Activated T-cell treated with anti-CD3 and anti-CD28 coated beads, Interleukin-2, amount 50 U/mL, for 4 hours (primary cell): ENCODE data around the gene RPH3AL. TPM values are rescaled to one million over a fixed set of nuclear protein-coding genes. Genes with fewer than 3 reads are reported as not detected.

Source experiments
- ATAC-seq, 2 donors: fragments of 200-7000 bp; cut with Tn5 transposase; one replicate each; pipeline ENCODE4 v1.10.0; 2021
- DNase-seq: peaks from one replicate; pipeline ENCODE4 v3.0.0-alpha.2; 2020
- H3K27me3 Mint-ChIP-seq: one replicate; pipeline ENCODE4 v1.8.0; 2021; ENCODE audit warnings: low read depth, mixed read lengths
- H3K36me3 Mint-ChIP-seq: one replicate; pipeline ENCODE4 v1.8.0; 2022; ENCODE audit warnings: mixed read lengths; ENCODE audit not compliant: insufficient read depth
- H3K4me1 Mint-ChIP-seq: one replicate; pipeline ENCODE4 v1.8.0; 2021; ENCODE audit warnings: low read depth, mixed read lengths
- H3K4me3 Mint-ChIP-seq: one replicate; pipeline ENCODE4 v1.8.0; 2021; ENCODE audit warnings: mild to moderate bottlenecking, moderate library complexity, mixed read lengths
- H3K9me3 Mint-ChIP-seq: one replicate; pipeline ENCODE4 v1.8.0; 2021; ENCODE audit warnings: mixed read lengths
- total RNA-seq, 3 donors: library from RNA; stranded (reverse); gene quantifications; one replicate each; pipeline ENCODE4 v1.2.1, GENCODE V29; 2021

Gene RPH3AL
- total RNA-seq, 3 donors from 2014 or later, result 1.3 to 2.2 (median 1.9) TPM

DNA sequence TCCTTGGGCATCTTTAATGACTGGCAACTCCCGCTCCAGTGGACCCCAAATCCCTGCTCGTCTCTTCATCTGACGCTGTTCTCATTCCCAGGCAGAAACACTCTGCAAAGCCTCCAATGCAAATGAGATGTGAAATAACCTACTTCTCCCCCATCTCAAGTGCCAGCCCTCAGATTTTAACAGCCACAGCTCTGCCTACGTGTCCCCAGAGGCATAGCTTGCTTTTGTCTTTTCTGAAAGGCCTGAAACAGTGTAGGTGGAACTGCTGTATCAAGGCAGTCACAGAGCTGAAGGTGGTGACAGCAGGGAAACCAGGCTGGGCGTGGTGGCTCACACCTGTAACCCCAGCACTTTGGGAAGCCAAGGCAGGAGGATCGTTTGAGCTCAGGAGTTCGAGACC is 14.7 kb downstream of the RPH3AL start:
- no peaks in the 10 kb centered on the region for H3K36me3 Mint-ChIP-seq
- no peak for DNase-seq
- no peak overlapping the region for H3K4me3 Mint-ChIP-seq
- no peak for ATAC-seq
- H3K9me3 Mint-ChIP-seq, result no peaks in the 10 kb centered on the region
- peaks cover 29% of the 10 kb centered on the region for H3K4me1 Mint-ChIP-seq
- H3K27me3 Mint-ChIP-seq, result no peaks in the 10 kb centered on the region

DNA sequence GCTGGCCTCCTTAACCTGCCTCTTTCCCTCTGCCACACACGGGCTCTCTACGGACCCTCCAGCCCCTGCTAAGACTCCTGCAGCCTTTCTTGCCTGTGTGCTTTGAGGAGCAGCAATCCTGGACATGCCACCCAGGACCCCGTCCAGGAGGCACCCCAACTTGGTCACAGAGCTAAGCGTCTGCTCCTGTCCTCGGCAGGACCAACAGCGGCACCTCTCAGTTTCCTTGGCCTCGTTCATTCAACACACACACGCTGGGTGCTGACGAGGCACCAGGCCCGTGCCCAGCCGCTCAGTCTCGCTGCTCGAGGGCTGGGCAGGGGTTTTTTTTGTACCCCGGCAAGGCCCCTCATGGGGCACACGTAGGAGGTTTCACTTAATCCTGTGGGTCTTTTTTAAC is 15.2 kb downstream of the RPH3AL start:
- ATAC-seq (no peak), DNase-seq (no peak)
- Mint-ChIP-seq H3K9me3 (no peaks in the 10 kb centered on the region), H3K36me3 (no peaks in the 10 kb centered on the region), H3K4me3 (no peak overlapping the region), H3K27me3 (no peaks in the 10 kb centered on the region), H3K4me1 (peaks cover 29% of the 10 kb centered on the region)

DNA sequence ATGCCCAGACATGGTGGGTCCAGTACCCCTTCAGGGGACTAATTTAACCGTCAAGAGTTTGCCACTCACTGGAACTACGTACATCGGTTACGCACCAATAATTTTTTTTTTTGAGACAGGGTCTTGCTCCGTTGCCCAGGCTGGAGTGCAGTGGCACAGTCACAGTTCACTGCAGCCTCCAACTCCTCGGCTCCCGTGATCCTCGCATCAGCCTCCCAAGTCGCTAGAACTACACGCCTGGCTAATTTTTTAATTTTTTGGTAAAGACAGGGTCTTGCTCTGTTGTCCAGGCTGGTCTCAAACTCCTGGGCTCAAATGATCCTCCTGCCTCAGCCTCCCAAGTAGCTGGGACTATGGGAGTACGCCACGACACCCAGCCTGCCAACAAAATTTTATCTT is 15.6 kb downstream of the RPH3AL start:
- no peak for ATAC-seq
- no peaks in the 10 kb centered on the region for H3K9me3 Mint-ChIP-seq
- DNase-seq, result no peak
- no peak overlapping the region for H3K4me3 Mint-ChIP-seq
- H3K36me3 Mint-ChIP-seq, result no peaks in the 10 kb centered on the region
- H3K4me1 Mint-ChIP-seq, result peaks cover 32% of the 10 kb centered on the region
- H3K27me3 Mint-ChIP-seq, result no peaks in the 10 kb centered on the region

DNA sequence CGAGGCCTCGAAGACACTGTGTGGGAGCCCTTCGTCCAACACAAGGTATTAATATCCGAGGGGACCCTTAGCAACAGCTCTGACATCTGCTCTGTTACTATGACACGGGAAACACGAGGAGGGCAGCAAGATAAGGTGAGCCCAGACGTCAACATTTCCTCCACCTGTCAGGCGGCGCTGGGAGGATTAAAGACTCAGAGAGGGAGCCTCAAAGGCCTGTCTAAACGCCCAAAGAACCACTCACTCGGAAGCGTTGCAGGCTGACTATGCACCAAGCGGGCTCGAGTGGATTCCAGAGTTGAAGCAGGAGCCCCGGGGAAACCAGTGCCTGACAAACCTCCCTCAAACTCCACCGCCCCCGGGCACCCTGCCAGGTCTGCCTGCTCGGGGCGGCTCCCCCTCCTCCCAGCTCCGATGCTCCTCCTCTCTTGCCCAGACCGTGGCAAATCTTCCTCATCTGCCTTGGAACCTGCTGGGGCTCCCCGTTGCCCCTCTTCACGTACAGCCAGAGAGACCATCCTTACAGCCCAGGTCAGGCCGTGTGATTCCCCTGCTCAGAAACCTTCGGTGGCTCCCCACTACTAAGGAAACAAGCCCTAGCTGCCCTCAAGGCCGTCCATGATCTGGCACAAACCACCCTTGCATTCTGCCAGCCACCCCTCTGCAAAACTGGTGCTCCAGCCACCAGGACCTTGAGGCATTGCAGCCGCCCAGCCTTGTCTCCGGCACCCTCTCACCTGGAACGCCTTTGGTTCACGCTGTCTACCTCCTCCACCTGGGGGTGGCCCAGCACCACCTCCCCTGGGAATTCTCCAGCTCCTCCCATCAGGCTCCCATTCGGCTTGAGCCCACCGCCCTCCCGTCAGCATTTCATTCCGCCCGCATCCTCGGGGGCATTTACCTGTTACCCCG is 16.2 kb downstream of the RPH3AL start:
- Mint-ChIP-seq H3K9me3 (no peaks in the 10 kb centered on the region), H3K4me3 (no peak overlapping the region), H3K36me3 (no peaks in the 10 kb centered on the region), H3K4me1 (peaks cover 38% of the 10 kb centered on the region), H3K27me3 (no peaks in the 10 kb centered on the region)
- ATAC-seq (peak in 1 of 2 donors; percentile 31), DNase-seq (no peak)

DNA sequence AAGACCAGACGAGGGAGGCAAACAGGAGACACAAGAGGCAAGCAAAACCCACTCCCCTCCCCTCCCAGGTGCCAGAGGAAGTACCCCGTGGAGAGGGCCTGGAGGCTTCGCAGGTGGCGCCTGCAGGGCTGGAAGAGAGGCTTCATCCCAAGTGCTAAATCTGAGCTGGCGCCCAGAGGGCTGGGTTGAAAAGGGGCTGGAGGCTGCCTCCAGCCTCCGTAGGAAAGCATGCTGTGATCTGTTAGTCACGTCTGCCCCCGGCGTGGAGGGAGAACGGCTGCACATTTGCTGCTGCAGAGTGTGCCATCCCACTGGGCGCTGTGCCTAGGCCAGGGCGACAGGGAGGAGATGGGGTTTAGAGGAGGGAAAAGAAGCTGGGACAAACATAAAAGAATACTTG is 16.9 kb downstream of the RPH3AL start:
- ATAC-seq (no peak), DNase-seq (no peak)
- Mint-ChIP-seq H3K27me3 (no peaks in the 10 kb centered on the region), H3K4me1 (peaks cover 45% of the 10 kb centered on the region), H3K36me3 (no peaks in the 10 kb centered on the region), H3K4me3 (no peak overlapping the region), H3K9me3 (no peaks in the 10 kb centered on the region)

DNA sequence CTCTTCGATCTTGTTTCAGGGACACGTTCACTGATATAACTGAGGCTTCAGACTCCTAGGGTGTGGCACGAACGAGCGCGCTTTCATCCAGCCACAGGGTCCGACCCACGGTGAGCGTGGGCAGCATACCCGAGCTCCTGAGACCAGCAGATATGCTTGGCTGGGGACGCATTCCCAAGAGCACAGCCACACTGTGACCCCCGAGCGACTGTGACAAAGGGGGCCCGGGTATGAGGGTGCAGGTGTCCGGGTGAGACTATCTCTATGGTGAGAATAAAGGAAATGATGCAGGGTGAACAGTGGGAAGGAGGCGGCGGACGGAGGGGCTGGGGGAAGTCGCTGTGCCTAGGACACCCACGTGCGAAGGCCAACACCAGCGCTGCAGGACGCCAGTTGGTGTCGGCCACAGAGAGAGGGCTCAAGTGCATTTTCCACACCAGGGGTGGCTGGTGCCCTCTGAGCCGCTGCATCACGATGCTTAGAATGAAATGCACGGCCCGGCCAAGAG is 17.6 kb downstream of the RPH3AL start:
- H3K36me3 Mint-ChIP-seq, result no peaks in the 10 kb centered on the region
- DNase-seq (no peak), ATAC-seq (no peak)
- no peaks in the 10 kb centered on the region for H3K27me3 Mint-ChIP-seq
- no peak overlapping the region for H3K4me3 Mint-ChIP-seq
- no peaks in the 10 kb centered on the region for H3K9me3 Mint-ChIP-seq
- peaks cover 51% of the 10 kb centered on the region for H3K4me1 Mint-ChIP-seq

DNA sequence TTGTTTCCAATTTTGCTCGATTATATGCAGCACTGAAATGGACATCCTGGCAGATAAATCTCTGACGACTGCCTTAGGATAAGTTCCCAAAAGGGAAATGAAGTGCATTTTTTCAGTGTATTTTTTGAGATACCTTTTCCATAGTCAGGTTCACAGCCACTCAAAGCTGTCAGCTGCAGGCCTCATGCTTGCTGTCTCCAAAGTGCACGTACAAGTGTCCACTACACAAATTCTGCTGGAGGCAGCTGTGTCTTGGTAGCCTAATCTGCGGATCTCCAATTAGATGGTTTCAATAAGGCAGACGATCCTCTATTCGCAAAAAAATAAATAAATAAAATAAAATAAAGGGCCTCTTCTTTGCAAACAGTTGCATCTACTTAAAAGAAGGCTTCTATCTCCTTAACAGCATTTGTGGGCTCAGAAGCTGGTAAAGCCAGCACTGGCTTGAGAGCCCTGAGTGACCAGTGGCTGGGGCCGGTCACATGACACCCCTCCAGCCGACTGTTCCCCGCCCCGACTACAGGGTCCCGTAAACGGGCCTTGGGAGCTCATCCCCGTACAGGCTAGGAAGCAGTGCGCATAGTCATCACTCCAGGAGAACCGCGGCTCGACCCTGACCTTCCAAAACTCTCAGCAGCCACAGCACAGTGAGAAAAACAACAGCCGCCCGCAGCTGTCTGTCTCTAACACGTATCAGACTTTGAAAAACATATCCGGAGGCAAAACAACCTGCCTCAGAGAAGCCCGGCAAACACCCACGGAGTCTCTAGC is 18.8 kb downstream of the RPH3AL start:
- DNase-seq (no peak), ATAC-seq (peak in 1 of 2 donors; percentile 27)
- peaks cover 56% of the 10 kb centered on the region for H3K4me1 Mint-ChIP-seq
- H3K9me3 Mint-ChIP-seq, result no peaks in the 10 kb centered on the region
- H3K27me3 Mint-ChIP-seq, result no peaks in the 10 kb centered on the region
- H3K4me3 Mint-ChIP-seq, result peak overlapping the region; percentile 45
- no peaks in the 10 kb centered on the region for H3K36me3 Mint-ChIP-seq

DNA sequence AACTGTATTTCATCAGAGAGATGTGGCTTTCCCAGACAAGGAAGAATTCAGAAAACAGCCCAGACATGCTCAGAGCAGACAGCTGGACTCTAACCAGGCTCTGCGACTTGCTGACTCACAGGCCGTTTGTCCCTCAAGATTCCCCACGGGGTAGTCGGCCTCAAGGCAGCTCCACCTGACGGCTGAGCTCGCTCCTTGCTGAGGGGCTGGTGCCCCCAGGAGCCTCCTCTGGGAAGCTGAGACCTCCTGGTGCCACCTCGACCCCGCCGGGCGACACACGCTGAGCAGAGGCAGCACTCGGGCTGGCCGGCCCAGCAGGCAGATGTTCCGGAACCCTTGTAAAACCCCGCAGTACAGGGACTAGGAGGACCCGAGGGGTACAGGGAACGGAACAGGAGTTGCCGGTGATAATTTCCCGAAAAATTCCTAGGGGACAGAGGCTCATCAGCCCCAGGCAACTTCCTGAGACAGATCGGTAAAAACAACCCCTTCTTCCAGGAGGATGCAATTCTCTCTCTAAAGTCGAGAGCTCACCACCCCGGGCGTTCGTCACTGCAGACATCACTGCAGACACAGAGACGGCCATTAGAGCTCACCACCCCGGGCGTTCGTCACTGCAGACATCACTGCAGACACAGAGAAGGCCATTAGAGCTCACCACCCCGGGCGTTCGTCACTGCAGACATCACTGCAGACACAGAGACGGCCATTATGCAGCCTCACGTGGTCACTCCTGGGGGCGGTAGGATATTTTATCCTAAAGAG is 19.9 kb downstream of the RPH3AL start:
- Mint-ChIP-seq H3K36me3 (no peaks in the 10 kb centered on the region), H3K27me3 (no peaks in the 10 kb centered on the region), H3K4me1 (peaks cover 56% of the 10 kb centered on the region), H3K9me3 (no peaks in the 10 kb centered on the region), H3K4me3 (no peak overlapping the region)
- ATAC-seq, result no peak
- no peak for DNase-seq

DNA sequence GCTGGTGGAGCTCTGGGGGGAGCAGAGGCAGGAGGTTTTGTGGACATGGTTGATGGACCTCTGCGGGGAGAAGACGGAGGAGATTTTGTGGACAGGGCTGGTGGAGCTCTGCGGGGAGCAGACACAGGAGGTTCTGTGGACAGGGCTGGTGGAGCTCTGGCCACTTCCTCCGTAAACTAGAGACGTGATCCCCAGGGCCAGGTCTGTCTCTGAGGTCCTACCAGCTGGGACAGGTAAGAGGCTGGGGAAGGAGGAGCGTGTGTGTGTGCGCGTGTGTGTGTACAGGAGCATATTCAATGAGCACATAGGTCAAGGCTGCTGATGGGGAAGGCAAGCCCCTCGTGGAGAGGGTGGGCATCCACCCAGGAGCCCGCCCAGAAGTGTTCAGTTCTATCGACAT is 20.6 kb downstream of the RPH3AL start:
- Mint-ChIP-seq H3K9me3 (no peaks in the 10 kb centered on the region), H3K4me1 (peaks cover 56% of the 10 kb centered on the region), H3K36me3 (no peaks in the 10 kb centered on the region), H3K4me3 (no peak overlapping the region), H3K27me3 (no peaks in the 10 kb centered on the region)
- DNase-seq (no peak), ATAC-seq (no peak)

DNA sequence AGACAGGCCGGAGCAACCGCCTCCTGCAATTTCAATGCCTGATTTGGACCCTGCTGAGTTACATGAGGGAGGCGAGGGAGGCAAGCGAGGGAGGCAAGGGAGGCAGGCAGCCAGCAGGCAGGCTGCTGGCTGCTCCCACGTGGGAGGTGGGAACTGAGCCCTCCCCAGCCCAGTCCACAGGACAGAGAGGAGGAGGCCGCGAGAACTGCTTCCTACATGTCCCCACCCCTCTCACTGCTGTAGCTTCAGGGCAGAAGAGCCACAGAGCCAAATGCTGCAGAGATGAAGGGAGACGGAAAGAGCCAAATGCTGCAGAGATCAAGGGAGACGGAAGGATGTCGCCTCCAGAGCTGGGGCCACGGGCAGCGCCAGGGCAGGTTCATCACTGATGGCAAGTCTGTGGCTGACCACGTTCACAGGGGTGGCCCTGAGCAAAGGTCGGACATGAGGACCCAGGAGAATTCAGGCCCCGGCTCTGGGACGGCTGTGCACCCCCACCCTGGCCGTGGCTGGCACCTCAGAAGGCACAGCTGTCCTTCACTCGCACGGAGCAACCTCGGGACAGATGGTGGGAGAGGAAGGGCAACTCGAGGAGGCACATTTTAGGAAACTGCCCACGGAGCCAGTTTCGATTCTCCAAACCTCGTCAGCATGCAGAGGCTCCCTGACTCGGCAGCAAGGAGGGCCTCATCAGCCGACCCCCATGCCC is 21.5 kb downstream of the RPH3AL start:
- Mint-ChIP-seq H3K4me1 (peaks cover 49% of the 10 kb centered on the region), H3K9me3 (no peaks in the 10 kb centered on the region), H3K36me3 (no peaks in the 10 kb centered on the region), H3K4me3 (peak overlapping the region; percentile 52), H3K27me3 (no peaks in the 10 kb centered on the region)
- DNase-seq (no peak), ATAC-seq (peak in 1 of 2 donors; percentile 44)

DNA sequence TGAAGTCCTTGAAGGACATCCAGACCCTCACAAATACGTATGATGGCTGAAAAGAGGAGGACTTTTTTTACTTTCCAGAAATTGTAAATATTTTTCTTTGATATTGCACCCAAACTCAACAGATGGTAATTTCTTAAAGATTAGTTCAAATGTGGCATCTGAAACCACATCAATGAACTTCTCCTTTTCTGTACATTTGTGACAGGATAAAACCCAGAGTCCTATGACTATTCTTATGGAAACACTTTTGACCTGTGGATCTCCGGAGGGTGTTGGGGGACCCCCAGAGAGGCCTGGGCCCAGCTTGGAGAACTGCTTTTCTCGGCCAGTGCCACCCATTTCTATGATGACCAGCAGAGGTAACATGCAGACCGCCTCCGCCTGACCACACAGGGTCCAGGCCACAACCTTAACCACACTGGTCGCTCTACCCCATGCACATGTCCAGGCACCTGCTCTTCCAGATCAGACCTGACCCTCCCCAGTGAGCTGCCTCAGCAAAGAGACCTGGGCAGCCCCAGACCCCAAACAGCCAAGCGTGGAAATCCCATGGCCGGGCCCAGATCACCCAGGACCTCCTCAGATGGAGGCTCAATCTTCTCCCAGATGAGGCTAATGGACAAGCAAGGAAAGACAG is 22.7 kb downstream of the RPH3AL start:
- Mint-ChIP-seq H3K4me3 (no peak overlapping the region), H3K27me3 (no peaks in the 10 kb centered on the region), H3K4me1 (peaks cover 37% of the 10 kb centered on the region), H3K36me3 (no peaks in the 10 kb centered on the region), H3K9me3 (no peaks in the 10 kb centered on the region)
- no peak for DNase-seq
- ATAC-seq, result no peak

DNA sequence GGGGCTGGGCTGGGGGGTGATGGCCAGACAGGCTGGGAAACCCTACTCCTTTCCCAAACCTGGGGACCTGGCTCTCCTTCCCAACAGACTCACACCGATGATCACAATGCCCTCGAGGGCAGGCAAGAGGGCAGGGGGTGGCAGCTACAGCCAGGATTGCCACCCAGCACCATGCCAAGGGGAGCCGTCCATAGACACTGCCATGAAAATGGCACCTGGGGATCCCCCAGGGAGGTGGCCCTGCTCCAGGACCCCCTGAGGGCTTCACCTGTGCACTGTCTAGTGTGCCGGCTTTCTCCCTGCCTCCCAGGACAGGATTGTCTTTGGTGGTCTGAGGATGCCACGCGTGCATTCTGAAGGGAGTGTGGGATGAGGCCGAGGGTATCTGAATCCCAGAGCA is 24.6 kb downstream of the RPH3AL start:
- no peaks in the 10 kb centered on the region for H3K36me3 Mint-ChIP-seq
- no peak overlapping the region for H3K4me3 Mint-ChIP-seq
- ATAC-seq, result no peak

DNA sequence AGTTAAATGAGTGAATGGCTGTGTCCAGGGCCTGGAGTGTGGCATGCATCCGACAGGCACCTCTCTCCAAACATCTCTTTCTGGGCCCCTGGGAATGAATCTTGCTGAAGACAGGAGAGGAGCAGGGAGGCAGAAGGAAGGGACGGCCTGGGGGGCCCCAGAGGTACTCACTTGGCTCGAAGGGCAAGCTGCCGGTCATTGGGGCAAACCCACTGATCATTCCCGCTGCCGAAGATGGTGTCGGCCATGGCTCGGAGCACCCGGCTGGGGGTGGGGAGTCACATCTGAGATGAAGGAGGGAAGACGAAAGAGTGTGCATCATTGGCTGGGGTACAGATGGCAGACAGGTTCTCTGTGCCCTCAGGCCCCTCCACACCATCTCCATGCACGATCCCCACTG is 25.3 kb downstream of the RPH3AL start:
- Mint-ChIP-seq H3K27me3 (no peaks in the 10 kb centered on the region), H3K9me3 (no peaks in the 10 kb centered on the region), H3K4me3 (no peak overlapping the region), H3K36me3 (no peaks in the 10 kb centered on the region), H3K4me1 (peaks cover 25% of the 10 kb centered on the region)
- DNase-seq (no peak), ATAC-seq (no peak)

More for the DNA sequence above, 24.6 kb downstream of the RPH3AL start:
- Mint-ChIP-seq H3K4me1 (peaks cover 26% of the 10 kb centered on the region), H3K9me3 (no peaks in the 10 kb centered on the region), H3K27me3 (no peaks in the 10 kb centered on the region)
- no peak for DNase-seq
